HG02885 (cell line): ENCODE measurements around the gene HARS1.
A peak's percentile ranks its signal among the peaks of the same experiment; 100 is the strongest.
"Not testable (repeated sequence)": the region's sequence is repeated elsewhere in the genome, so short reads cannot be mapped to it uniquely, and the experiment has no call there.

Experiments
- ATAC-seq: cut with Tn5 transposase; IDR thresholded peaks from one replicate; pipeline ENCODE4 v1.9.1; 2021; ENCODE audit warnings: mild to moderate bottlenecking; ENCODE audit not compliant: unreplicated experiment, poor library complexity

The HARS1 gene

GRCh38 chr5:140677947-140678346 is 13.2 kb downstream of the HARS1 start:
- no peak for ATAC-seq

- ATAC-seq: no peak
Observed at GRCh38 chr5:140674629-140675028, 16.5 kb downstream of the HARS1 start.

- ATAC-seq: no peak
Observed at GRCh38 chr5:140674211-140674610, 17.0 kb downstream of the HARS1 start.

- ATAC-seq: no peak
Observed at GRCh38 chr5:140673187-140673976, 17.8 kb downstream of the HARS1 start, which contains the start of gene DND1. DND1 (minus strand) TSS chr5:140673576; CDS start chr5:140673542, 34 bp downstream.

- no peak for ATAC-seq
Observed at GRCh38 chr5:140672455-140673186, 18.5 kb downstream of the HARS1 start.

GRCh38 chr5:140671472-140672125 is 19.6 kb downstream of the HARS1 start:
- ATAC-seq: no peak

GRCh38 chr5:140671035-140671434 is 20.1 kb downstream of the HARS1 start:
- ATAC-seq: not testable (repeated sequence)

GRCh38 chr5:140664359-140665119 is 26.6 kb downstream of the HARS1 start, which contains the start of gene WDR55:
WDR55 (plus strand) TSS chr5:140664904; CDS start chr5:140664913, 9 bp downstream.
- ATAC-seq: peak; percentile 97

GRCh38 chr5:140664030-140664358 is 27.2 kb downstream of the HARS1 start:
- no peak for ATAC-seq

GRCh38 chr5:140660371-140660770 is 30.8 kb downstream of the HARS1 start:
- not testable (repeated sequence) for ATAC-seq

- no peak for ATAC-seq
Observed at GRCh38 chr5:140658870-140659269, 32.3 kb downstream of the HARS1 start.

GRCh38 chr5:140647042-140647419 is 44.1 kb downstream of the HARS1 start:
- ATAC-seq: no peak

GRCh38 chr5:140642718-140643117 is 48.5 kb downstream of the HARS1 start:
- ATAC-seq: no peak

- ATAC-seq: no peak
Observed at GRCh38 chr5:140641716-140642115, 49.5 kb downstream of the HARS1 start.

- peak; percentile 95 for ATAC-seq
Observed at GRCh38 chr5:140639148-140639981, 51.8 kb downstream of the HARS1 start, which contains the start of gene TMCO6. TMCO6 (plus strand) TSS chr5:140639451; CDS start chr5:140639528, 77 bp downstream.

- ATAC-seq: not testable (repeated sequence)
Observed at GRCh38 chr5:140638898-140639147, 52.3 kb downstream of the HARS1 start.

- no peak for ATAC-seq
Observed at GRCh38 chr5:140637371-140638100, 53.6 kb downstream of the HARS1 start.

- no peak for ATAC-seq
Observed at GRCh38 chr5:140635291-140636257, 55.6 kb downstream of the HARS1 start.
